Thoracic aorta (tissue), 2 donors: Measurements from ENCODE around the gene POT1. TPM values are rescaled to one million over a fixed set of nuclear protein-coding genes. Genes with fewer than 3 reads are reported as not detected.

Experiments used
- ATAC-seq: fragments of 150-250 bp; one replicate; pipeline ENCODE4 v1.8.0; 2017; ENCODE audit warnings: low read depth; ENCODE audit not compliant: insufficient number of reproducible peaks, low FRiP score
- DNase-seq: peaks from one replicate; pipeline ENCODE4 v3.0.0-alpha.2; 2020; ENCODE audit warnings: low spot score
- H3K27ac ChIP-seq, 2 donors: fragments of 200-600 bp; sonication (generic); 1 replicate in 1 of 2; 2 replicates in 1 of 2; pipeline ENCODE4 v1.5.1; 2016; ENCODE audit warnings: mild to moderate bottlenecking in 2 of 2, moderate library complexity in 2 of 2
- H3K27me3 ChIP-seq: fragments of 200-600 bp; sonication (generic); replicated peaks from 2 replicates; pipeline ENCODE4 v1.6.0; 2016; ENCODE audit warnings: mild to moderate bottlenecking; ENCODE audit not compliant: insufficient read depth
- H3K36me3 ChIP-seq: fragments of 200-600 bp; sonication (generic); one replicate; pipeline ENCODE4 v1.5.1; 2016
- H3K4me1 ChIP-seq, 2 donors: fragments of 200-600 bp; sonication (generic); 1 replicate in 1 of 2; 2 replicates in 1 of 2; pipeline versions ENCODE4 v1.5.1 to v1.6.0; 2016; ENCODE audit warnings: low read depth in 2 of 2, mild to moderate bottlenecking in 1 of 2; ENCODE audit not compliant: control insufficient read depth in 1 of 2
- H3K4me3 ChIP-seq: fragments of 200-600 bp; sonication (generic); 2 replicates; pipeline ENCODE4 v1.5.1; 2016; ENCODE audit warnings: mild to moderate bottlenecking
- H3K9me3 ChIP-seq: fragments of 200-600 bp; sonication (generic); 2 replicates; pipeline ENCODE4 v1.5.1; 2016
- total RNA-seq, 2 donors: library from RNA; depleted of rRNA; stranded (reverse); fragments of >200 nt; gene quantifications; one replicate each; pipeline versions ENCODE4 v1.1.0 to v1.2.3, GENCODE V29; 2016
- TF ChIP-seq, protein P1 (sequence below): fragments of 200-600 bp; sonication (generic); IDR thresholded peaks from one replicate; pipeline ENCODE4 v1.5.1; 2019; ENCODE audit warnings: antibody characterized with exemption

POT1 gene
- total RNA-seq, 2 donors from 2014 or later, result 18.9 to 23.4 TPM

DNA sequence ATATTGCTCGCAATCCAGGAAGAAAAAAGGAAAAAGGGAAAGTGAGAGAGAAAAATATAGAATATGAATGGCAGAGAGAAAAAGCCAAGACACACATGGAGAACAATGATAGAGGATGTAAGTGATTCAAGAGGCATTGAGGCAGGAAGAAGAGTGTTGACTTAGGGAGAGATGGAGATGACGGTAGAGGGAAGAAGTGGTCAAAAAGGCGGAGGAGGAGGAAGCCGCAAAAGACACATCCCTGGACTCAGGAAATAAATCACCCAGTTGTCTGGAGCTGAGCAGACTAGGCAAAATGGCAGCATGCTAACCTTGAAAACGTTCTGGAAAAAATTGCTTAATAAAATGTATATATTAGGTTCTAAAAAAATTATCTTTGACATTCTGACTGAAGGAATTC lies 146.4 kb downstream of the POT1 start:
- H3K4me1 ChIP-seq, result no peaks in the 10 kb centered on the region
- TF ChIP-seq, protein P1, sequence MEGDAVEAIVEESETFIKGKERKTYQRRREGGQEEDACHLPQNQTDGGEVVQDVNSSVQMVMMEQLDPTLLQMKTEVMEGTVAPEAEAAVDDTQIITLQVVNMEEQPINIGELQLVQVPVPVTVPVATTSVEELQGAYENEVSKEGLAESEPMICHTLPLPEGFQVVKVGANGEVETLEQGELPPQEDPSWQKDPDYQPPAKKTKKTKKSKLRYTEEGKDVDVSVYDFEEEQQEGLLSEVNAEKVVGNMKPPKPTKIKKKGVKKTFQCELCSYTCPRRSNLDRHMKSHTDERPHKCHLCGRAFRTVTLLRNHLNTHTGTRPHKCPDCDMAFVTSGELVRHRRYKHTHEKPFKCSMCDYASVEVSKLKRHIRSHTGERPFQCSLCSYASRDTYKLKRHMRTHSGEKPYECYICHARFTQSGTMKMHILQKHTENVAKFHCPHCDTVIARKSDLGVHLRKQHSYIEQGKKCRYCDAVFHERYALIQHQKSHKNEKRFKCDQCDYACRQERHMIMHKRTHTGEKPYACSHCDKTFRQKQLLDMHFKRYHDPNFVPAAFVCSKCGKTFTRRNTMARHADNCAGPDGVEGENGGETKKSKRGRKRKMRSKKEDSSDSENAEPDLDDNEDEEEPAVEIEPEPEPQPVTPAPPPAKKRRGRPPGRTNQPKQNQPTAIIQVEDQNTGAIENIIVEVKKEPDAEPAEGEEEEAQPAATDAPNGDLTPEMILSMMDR, result no peak
- no peak overlapping the region for H3K4me3 ChIP-seq
- H3K36me3 ChIP-seq, result no peaks in the 10 kb centered on the region
- H3K9me3 ChIP-seq, result no peaks in the 10 kb centered on the region
- no peak overlapping the region for H3K27ac ChIP-seq
- H3K27me3 ChIP-seq, result no peaks in the 10 kb centered on the region
- ATAC-seq (no peak), DNase-seq (no peak)

DNA sequence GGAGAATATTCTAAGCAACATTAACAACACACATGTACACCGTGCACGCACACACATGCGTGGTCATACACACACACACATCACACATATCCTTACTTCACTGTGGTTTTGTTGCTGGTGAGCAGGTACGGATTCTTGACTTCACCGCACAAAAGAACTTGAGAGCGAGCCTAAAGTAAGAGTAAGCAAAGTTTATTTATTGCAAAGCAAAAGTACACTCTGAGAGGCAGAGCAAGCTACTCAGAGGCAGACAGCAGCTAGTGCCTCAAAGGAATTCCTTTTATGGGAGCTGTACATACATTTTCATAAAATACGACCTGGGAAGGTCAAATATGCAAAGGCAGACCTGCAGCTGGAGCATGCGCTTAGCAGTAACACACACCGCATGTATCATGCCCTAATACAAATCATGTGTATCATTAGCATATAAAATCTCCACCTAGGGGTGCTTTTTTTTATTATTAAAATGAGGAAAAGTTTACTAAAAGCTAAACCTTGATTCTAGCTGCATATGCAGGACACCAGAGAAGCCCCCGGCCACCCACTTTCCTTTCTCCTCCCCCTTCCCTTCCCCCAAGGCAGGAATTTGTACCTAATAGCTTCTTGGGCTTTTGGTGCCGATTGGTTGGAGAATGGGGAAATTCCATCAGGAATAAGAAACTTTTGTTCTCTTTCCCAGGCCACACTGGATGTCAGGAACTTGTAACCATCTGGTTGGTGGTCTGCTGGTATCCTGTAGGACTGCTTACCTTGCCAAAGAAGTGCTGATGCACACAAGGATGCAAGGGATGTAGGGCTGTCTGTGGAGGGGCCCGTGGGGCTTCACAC lies 147.5 kb downstream of the POT1 start:
- Histone ChIP-seq H3K27me3 (no peaks in the 10 kb centered on the region), H3K4me3 (no peak overlapping the region), H3K4me1 (no peaks in the 10 kb centered on the region), H3K27ac (no peak overlapping the region), H3K36me3 (no peaks in the 10 kb centered on the region), H3K9me3 (no peaks in the 10 kb centered on the region)
- DNase-seq, result no peak
- ATAC-seq, result no peak
- TF ChIP-seq, protein P1, result no peak

DNA sequence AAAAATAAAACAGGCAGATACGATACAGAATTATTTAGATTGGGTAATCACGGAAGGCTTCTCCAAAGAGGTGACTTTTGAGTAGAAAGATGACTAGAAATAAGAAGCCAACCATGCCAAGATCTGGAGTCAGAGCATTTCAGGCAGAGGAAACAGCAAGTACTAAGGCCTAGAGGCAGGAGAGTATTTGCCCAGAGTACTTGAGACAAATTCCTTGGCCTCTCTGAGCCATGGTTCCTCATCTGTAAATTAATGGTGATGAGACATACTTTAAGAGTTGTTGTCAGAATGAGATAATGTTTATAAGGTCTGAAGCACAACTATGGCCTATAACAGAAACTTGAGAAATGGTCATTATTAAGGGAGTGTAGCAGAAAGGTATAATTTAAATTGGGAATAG lies 148.2 kb downstream of the POT1 start:
- Histone ChIP-seq H3K4me1 (no peaks in the 10 kb centered on the region), H3K27me3 (no peaks in the 10 kb centered on the region), H3K36me3 (no peaks in the 10 kb centered on the region), H3K9me3 (no peaks in the 10 kb centered on the region), H3K4me3 (no peak overlapping the region), H3K27ac (no peak overlapping the region)
- TF ChIP-seq, protein P1, result no peak
- no peak for ATAC-seq
- DNase-seq, result no peak

DNA sequence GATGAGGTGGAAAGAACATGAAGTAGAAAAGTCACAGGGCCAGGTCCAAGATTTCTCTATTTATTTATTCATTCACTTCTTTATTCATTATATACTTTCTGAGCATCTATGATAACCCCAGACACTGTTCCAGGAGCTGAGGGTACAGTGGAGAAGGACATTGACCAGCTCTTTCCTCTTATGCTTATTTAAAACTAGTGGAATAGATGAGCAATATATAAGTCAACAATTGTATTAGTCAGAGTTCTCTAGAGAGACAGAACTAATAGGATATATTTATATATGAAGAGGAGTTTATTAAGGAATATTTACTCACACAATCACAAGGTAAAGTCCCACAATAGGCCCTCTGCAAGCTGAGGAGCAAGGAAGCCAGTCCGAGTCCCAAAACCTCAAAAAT lies 149.0 kb downstream of the POT1 start:
- ATAC-seq (no peak), DNase-seq (no peak)
- Histone ChIP-seq H3K36me3 (no peaks in the 10 kb centered on the region), H3K9me3 (no peaks in the 10 kb centered on the region), H3K27ac (no peak overlapping the region), H3K27me3 (no peaks in the 10 kb centered on the region), H3K4me1 (no peaks in the 10 kb centered on the region), H3K4me3 (no peak overlapping the region)
- TF ChIP-seq, protein P1, result no peak

DNA sequence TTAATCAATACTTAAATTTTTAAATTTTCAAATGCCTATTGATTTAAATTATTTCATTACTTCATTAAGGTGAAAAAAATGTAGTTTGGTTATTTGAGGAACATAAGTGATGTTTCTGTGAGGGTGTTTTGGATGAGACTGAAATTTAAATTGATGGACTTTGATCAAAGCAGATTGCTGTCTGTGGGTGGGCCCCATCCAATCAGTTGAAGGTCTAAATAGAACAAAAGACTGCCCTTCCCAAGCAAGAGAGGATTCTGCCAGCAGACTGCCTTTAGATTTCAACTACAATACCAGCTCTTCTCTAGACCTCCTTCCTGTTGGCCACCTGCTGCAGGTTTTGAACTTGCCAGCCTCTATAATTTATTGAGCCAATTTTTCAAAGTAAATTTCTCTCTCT lies 149.6 kb downstream of the POT1 start:
- Histone ChIP-seq H3K9me3 (no peaks in the 10 kb centered on the region), H3K4me3 (no peak overlapping the region), H3K4me1 (no peaks in the 10 kb centered on the region), H3K27ac (no peak overlapping the region), H3K27me3 (no peaks in the 10 kb centered on the region), H3K36me3 (no peaks in the 10 kb centered on the region)
- TF ChIP-seq, protein P1, result no peak
- ATAC-seq (no peak), DNase-seq (no peak)
